K562 (cell line): ENCODE measurements around the gene LRRC8E. TPM values are rescaled to one million over a fixed set of nuclear protein-coding genes. Genes with fewer than 3 reads are reported as not detected.

Experiments
- BDP1 ChIP-seq: IDR thresholded peaks from 3 replicates; pipeline ENCODE4 v1.6.1; 2011; ENCODE audit not compliant: insufficient read length, insufficient read depth
- CGGBP1 ChIP-seq: fragments of 250-450 bp; sonication (Bioruptor Pico); IDR thresholded peaks from 2 replicates; pipeline ENCODE4 v1.9.0; 2021; ENCODE audit warnings: mild to moderate bottlenecking
- CTBP1 ChIP-seq: fragments of 450-650 bp; IDR thresholded peaks from 2 replicates; pipeline ENCODE4 v1.6.1; 2016; ENCODE audit warnings: borderline replicate concordance
- DEAF1 ChIP-seq: fragments of 450-650 bp; formaldehyde crosslinking; IDR thresholded peaks from 2 replicates; pipeline ENCODE4 v1.4.0; 2020; ENCODE audit warnings: mild to moderate bottlenecking, moderate library complexity
- E2F4 ChIP-seq: sonication (generic); formaldehyde crosslinking; IDR thresholded peaks from 2 replicates; pipeline ENCODE4 v1.8.0; 2022; ENCODE audit warnings: mild to moderate bottlenecking, low read depth, missing genetic modification reagents
- HES1 ChIP-seq: fragments of 450-650 bp; IDR thresholded peaks from 2 replicates; pipeline ENCODE4 v1.6.1; 2016; ENCODE audit warnings: low read depth, mild to moderate bottlenecking, moderate library complexity
- MCM5 ChIP-seq: fragments of 450-650 bp; IDR thresholded peaks from 2 replicates; pipeline ENCODE4 v1.6.1; 2016; ENCODE audit warnings: low read depth
- MED1 ChIP-seq: sonication (generic); formaldehyde crosslinking; IDR thresholded peaks from 2 replicates; pipeline ENCODE4 v1.8.1; 2023; ENCODE audit warnings: missing genetic modification reagents, borderline replicate concordance
- NRF1 ChIP-seq, 2 experiments: fragments of 450-650 bp; IDR thresholded peaks in 1 of 2; conservative IDR thresholded peaks in 1 of 2; 2 replicates each; pipeline ENCODE4 v1.6.1; 2014; ENCODE audit warnings: mild to moderate bottlenecking in 2 of 2
- PATZ1 ChIP-seq: fragments of 250-450 bp; sonication (Bioruptor Pico); IDR thresholded peaks from 2 replicates; pipeline ENCODE4 v1.5.0; 2020; ENCODE audit warnings: mild to moderate bottlenecking, borderline replicate concordance
- PHF20 ChIP-seq: fragments of 450-650 bp; IDR thresholded peaks from 2 replicates; pipeline ENCODE4 v1.6.1; 2018; ENCODE audit not compliant: partially characterized antibody
- POLR2B ChIP-seq: fragments of 450-650 bp; IDR thresholded peaks from 2 replicates; pipeline ENCODE4 v1.6.1; 2018; ENCODE audit warnings: low read depth; ENCODE audit not compliant: partially characterized antibody
- POLR2G ChIP-seq: fragments of 200-400 bp; formaldehyde crosslinking; IDR thresholded peaks from 2 replicates; pipeline ENCODE4 v1.6.1; 2017; ENCODE audit warnings: low read depth, mild to moderate bottlenecking, antibody characterized with exemption, low read length, moderate library complexity
- SP1 ChIP-seq: sonication (generic); formaldehyde crosslinking; IDR thresholded peaks from 2 replicates; pipeline ENCODE4 v1.8.1; 2022; ENCODE audit warnings: mild to moderate bottlenecking, missing genetic modification reagents
- SRSF9 ChIP-seq: fragments of 200-400 bp; formaldehyde crosslinking; IDR thresholded peaks from 2 replicates; pipeline ENCODE4 v1.6.1; 2017; ENCODE audit warnings: low read depth, low read length, borderline replicate concordance
- TAF15 ChIP-seq: fragments of 200-400 bp; formaldehyde crosslinking; IDR thresholded peaks from 2 replicates; pipeline ENCODE4 v1.6.1; 2017; ENCODE audit warnings: mild to moderate bottlenecking, low read depth, low read length, moderate library complexity
- ZBTB49 ChIP-seq: sonication (generic); formaldehyde crosslinking; IDR thresholded peaks from 2 replicates; pipeline ENCODE4 v1.8.0; 2022; ENCODE audit warnings: missing genetic modification reagents, mild to moderate bottlenecking, borderline replicate concordance
- ZNF140 ChIP-seq: fragments of 250-450 bp; sonication (Bioruptor Pico); IDR thresholded peaks from 2 replicates; pipeline ENCODE4 v1.8.0; 2021; ENCODE audit warnings: moderate library complexity, mild to moderate bottlenecking, inconsistent platforms
- ZNF23 ChIP-seq: fragments of 250-450 bp; sonication (Bioruptor Pico); IDR thresholded peaks from 2 replicates; pipeline ENCODE4 v1.4.0; 2020; ENCODE audit warnings: mild to moderate bottlenecking
- ZNF347 ChIP-seq: fragments of 450-650 bp; formaldehyde crosslinking; IDR thresholded peaks from 2 replicates; pipeline ENCODE4 v1.4.0; 2020; ENCODE audit warnings: low read depth, mild to moderate bottlenecking, moderate library complexity
- polyA plus RNA-seq, 8 experiments: library from polyadenylated mRNA; depleted of rRNA in 4 of 8; stranded (reverse) in 5 of 8; unstranded in 3 of 8; fragments of >200 nt; fragmentation: Nextera tagmentation in 2 of 8; fragmentation: Illumina TruSeq in 1 of 8; extraction: Ambion mirVana in 2 of 8; extraction: Trizol in 1 of 8; gene quantifications; 2 replicates each; pipeline versions ENCODE4 v1.2.1 to v1.2.3, GENCODE V29; 2011 to 2014; ENCODE audit warnings: inconsistent platforms in 1 of 8, missing spikeins in 1 of 8
- total RNA-seq, 7 experiments: library from RNA; depleted of rRNA in 6 of 7; stranded (reverse); fragments of >200 nt in 6 of 7; fragmentation: Illumina TruSeq in 2 of 7; extraction: Trizol in 2 of 7; gene quantifications; 2 replicates each; pipeline versions ENCODE4 v1.2.1 to v1.2.3, GENCODE V29; 2011 to 2021; ENCODE audit warnings: low replicate concordance in 1 of 7

Gene LRRC8E
- total and polyA plus RNA-seq, 9 of the 15 experiments (the other 6 are each of a cell fraction or from before 2014, with no cell fraction given) = 0.08 to 5.7 (median 3.5) TPM; not detected in 1

GRCh38 chr19:7870571-7871436 is 17.5 kb upstream of the LRRC8E start (continued):
- no peak for TF ChIP-seq PATZ1 (CRISPR knock-in tag)
- no peak for TF ChIP-seq POLR2G
- no peak for TF ChIP-seq HES1
- TF ChIP-seq DEAF1 = no peak
- no peak for TF ChIP-seq CGGBP1
- peak; percentile 75 to 79 for TF ChIP-seq NRF1 (conservative IDR thresholded peaks at IDR 0.05 in 1 of 2, IDR thresholded peaks at IDR 0.05 in 1 of 2)
- no peak for TF ChIP-seq PHF20
- no peak for TF ChIP-seq ZNF23 (CRISPR knock-in tag)
- no peak for TF ChIP-seq ZBTB49 (CRISPR knock-in tag)
- TF ChIP-seq SP1 (CRISPR knock-in tag) = peak; percentile 82
- TF ChIP-seq MCM5 = no peak
- TF ChIP-seq SRSF9 = no peak
- no peak for TF ChIP-seq TAF15
- TF ChIP-seq MED1 (CRISPR knock-in tag) = no peak
- TF ChIP-seq ZNF347 (CRISPR knock-in tag) = no peak
- TF ChIP-seq ZNF140 = no peak
- TF ChIP-seq POLR2B = no peak
- no peak for TF ChIP-seq E2F4 (CRISPR knock-in tag)
- no peak for TF ChIP-seq CTBP1
- no peak for TF ChIP-seq BDP1
